GM19023 (cell line): Measurements from ENCODE around the gene CSRP3.
"Not testable (repeated sequence)": the region's sequence is repeated elsewhere in the genome, so short reads cannot be mapped to it uniquely, and the experiment has no call there.

Experiments used
- ATAC-seq: cut with Tn5 transposase; IDR thresholded peaks from one replicate; pipeline ENCODE4 v1.9.1; 2021; ENCODE audit warnings: mild to moderate bottlenecking, moderate library complexity; ENCODE audit not compliant: unreplicated experiment

Gene CSRP3

DNA sequence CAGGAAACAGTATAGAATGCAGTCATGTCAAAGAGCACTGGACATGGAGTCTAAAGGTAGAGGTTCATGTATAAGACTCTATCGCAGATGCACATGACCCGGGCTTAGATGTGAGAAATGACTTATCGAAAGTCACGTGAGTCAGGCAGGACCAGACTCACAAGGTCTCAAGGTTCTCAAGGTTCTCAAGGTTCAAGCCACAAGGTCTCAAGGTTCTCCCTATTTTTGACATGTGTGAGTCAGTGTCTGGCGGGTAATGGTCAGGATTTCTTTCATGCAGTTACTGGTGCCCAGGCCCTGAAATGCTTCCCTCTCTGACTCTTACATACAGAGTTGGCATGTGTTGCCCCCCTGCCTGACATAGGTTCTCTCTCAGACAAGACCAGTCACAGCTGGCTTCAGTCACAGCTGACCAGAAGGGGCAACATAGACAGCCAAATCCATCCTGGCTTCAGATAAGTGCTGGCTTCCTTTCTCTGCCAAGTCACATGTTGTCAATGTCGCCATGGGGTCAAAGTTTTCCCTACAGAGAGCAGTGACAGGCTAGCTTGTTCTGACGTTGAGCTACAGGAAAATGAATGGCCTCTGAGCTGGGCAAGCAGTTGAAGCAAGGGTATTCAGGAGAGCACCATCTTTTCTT lies 10.1 kb downstream of the CSRP3 start:
- ATAC-seq: no peak

DNA sequence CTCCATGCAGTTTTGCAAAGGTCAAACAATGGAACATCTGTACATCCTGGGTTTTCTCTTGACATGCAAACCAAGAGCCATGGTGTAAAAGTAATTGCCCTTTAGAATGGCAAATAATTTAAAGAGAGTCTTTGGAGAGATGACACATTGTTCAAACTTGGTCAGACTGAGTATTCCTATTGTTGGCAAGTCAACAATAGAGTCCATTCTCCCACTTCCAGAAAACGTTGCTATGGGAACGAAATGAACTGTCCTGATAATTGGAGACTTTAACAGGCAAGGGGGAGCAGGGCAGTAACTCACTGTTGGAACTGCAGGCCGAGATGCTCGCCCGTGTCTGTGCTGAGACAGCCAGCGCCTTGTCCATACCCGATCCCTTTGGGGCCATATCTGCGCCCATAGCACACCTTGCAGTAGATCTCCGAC lies 13.9 kb downstream of the CSRP3 start:
- ATAC-seq: no peak

DNA sequence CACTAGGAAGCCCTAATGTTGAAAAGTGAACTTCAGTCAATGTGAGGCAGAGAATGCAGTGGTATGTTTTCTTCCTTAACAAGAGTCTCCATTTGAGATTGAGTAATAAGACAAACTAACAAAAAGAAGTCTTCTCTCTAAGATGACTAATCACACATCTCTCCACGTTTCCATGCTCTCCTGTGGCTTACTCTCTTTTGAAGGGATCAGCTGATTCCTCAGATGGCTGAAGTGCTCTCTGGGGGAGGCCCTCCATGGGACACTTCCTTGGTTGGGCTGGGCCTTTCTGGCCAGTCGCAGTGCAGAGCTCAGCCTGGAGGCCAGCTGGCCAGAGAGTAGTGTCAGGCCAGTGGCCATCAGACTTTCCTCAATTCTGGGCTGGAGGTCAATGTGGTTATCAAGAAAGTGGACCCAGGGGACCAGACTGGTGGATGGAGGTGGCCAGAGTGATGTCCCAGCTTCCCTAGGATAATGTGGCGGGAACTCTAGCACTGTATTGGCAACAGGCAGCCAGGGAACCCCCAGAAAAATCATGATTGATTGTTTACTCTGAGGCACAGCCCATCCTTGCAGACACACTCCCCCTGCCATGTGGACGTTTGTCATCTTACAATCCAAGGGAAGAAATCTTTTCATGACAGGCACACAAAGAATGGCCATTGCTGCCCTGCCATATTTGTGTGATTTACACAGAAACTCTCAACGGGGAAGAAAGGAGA lies 14.5 kb downstream of the CSRP3 start:
- no peak for ATAC-seq

DNA sequence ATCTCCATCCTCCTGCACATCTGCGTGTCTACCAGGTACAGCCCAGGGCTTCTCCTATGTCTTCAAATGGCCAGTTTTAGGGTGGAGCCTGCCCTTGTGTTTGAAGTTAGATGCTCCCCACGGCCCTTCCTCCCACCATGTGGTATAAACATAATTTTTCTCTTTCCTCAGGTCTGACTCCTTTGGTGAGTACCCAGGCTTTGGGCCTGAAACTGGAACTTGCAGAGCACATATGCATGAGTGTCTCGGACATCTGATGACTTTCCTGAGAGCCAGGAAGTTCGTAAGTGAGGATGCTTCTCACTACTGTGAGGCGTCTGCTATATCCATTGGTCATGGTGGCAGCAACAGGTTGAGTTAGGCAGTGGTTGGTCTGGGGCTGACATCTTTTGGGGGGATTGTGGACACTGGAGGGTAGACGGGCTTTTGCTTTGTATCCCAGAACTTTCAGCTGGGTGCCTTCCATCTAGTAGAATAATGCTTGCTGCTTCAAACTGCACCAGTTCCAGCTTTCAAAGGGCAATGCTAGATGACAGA lies 16.2 kb downstream of the CSRP3 start:
- no peak for ATAC-seq

DNA sequence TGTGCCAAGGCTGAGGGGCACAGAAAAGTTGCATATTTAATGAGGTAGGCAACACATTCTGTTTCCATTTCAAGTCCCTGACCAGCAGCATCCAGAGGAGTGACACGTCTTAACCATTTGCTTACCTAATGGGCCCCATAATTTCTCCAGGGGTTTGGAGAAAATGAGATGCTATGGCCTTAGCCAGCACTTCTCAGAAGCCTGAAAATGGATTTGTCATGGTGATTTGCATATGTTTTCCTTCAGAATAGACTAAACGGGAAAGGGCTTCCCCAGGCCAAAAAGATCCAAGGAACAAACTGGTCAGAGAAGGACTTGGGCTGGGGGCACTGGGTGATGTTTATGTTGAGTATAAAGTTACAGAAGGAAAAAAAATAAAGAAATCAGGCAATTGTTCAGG lies 16.7 kb downstream of the CSRP3 start:
- ATAC-seq: no peak

DNA sequence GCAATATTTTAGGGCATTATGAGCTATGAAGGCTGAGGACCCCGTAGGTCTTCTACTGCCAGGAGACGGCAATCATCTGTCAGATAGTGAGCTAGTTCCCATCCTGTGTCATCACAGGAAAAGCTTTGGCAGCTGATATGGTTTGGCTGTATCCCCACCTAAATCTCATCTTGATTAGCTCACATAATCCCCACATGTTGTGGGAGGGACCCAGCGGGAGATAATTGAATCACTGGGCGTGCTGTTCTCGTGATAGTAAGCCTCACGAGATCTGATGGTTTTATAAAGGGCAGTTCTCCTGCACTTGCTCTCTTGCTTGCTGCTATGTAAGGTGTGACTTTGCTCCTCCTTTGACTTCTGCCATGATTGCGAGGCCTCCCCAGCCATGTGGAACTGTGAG lies 18.1 kb downstream of the CSRP3 start:
- ATAC-seq: no peak

DNA sequence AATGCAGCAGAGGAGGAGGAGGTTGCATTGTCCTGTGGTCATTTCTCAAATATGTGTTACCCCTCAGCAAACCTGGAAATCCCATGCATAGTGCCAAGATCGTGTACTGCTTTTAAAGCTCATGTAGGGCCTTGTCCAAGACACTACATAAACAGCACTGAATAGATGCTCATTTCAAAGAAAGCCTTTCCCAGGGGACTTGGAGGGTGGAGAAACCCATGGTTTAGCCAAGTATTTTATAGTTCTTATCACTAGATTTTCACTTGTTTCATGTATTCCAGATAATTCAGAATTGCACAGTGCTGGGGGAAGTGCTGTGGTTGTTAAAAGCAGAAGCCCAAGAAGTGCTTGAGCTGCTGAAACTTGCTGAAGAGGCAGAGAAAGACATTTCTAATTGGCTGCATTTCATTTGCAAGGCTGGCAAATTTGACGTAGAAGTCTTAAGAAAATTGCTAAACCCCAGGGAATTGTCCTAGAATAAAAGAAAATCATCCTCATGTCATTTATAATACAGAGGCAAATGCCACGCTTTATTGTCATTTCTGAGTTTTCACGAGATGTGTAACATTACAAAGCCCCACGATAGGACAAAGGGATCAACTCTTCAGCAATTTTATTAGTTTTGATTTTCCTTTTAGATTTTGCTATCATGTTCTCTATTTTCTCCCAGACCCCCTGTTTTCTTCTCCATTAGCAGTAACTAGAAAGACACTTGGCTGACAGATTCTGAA lies 20.1 kb downstream of the CSRP3 start:
- ATAC-seq: no peak

DNA sequence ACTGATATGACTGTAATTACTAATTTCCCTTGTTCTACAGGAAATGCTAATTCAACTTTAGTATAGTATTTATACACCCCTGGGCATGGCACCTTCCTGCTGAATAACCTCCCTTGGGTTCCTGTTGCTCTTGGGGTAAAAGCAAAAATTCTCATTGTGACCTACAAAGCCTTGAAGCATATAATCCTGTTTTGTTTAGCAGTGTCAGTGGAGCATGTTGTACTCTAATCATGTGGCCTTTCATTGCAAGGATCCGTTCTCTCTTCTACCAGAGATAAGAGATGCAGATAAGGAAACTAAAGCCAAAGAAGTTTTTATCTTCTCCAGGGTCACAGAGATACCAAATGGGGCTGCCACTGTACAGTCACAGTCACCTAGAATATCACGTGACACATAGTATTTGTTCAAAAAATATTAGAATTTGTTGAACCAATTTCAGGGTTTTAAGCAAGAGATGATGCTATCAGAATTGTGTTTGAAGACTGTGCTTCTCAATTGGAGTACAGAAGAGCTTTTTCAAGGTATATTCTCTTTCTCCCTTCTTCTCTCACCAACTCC lies 25.1 kb downstream of the CSRP3 start:
- no peak for ATAC-seq

DNA sequence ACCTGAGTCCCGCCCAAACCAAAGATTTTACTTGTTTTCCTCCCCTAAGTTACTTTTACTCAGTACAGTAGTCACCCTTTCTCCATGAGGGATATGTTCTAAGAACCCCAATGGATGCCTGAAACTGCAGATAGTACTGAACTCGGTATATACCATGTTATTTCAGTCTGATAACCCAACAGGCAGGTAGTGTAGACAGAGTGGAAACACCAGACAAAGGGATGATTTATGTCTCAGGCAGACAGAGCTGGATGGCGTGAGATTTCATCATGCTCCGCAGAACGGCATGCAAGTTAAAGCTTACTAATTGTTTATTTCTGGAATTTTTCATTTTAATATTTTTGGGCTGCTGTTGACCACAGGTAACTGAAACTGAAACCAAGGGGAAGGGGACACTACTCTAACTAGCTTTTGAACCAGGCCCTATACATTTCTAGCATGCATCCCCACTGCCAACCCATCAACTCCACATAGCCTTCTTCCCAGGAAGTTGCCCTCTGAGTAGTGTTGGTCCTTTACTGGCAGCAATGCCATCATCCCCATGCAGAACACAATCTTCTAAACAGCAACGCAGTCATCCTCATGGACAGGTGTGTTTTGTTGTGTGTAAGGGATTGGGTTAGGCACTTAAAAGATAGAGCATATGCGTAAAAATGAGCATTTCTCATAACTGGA lies 27.7 kb downstream of the CSRP3 start:
- ATAC-seq: no peak

DNA sequence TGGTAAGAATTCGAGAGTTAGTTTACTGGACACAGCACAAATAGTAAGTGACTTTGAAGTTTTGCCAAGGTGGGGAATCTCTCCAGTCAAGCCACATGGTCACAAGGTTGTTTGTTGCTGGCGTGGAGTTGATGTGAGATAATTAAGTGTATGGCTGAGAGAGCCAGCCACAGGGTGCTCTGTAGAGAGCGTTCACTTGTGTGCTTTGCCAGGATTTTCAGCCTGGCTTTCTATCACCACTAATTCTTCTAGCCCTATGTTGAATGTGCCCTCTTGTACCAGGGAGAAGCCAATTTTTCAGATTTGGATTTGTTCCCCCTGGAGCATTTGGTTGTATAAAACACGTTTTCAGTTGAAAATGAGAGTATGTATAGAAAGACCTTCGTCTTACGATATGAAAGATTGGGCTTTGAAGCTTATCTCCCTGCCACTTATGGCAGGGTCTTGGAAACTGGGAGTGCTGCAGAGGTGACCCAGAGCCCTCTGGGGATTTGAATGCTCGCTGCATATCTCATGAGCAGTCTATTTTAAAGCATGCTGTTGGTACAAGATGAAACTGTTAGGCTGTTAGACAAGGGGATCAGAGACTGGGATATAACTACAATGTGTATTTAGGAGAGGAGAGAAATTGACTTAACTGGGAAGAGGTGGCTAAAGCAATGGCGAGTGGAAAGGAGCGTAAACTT lies 28.6 kb downstream of the CSRP3 start:
- no peak for ATAC-seq

DNA sequence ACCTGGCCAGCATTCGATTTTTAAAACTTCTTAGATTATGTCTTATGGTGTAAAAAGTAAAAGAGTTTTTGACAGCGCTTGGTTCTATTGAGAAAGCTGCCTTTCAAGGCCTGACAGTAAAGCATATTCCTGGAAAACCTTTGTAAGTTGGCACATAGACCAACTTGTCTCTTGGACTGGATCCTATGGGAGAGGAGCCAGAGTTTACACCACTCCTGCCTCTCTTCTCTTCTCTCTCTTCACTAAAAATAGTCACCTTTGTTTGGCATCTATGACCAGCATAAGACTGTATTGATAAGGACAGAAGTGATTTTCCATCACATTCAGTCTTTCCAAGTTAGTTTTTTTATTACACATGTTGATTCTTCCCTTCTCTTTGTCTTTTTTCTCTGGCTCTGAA lies 33.7 kb downstream of the CSRP3 start:
- no peak for ATAC-seq

DNA sequence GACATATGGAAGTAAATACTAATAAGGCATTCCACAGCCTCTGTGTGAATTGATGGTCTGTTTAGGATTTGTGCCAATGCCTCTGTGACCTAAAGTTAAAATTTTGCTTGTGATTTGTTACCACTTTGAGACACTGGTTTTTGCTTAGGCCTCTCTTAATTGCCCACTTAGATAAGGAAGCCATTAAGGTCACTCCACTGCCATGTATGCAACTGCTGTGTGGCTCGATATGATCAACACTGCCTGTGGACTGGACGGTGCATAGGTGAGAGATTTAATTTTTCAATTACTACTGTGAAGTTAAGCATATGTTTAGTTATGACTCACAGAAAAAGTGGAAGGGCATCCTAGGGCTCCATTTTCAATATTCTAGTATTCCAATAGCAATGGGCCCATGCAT lies 36.9 kb downstream of the CSRP3 start:
- ATAC-seq: no peak

DNA sequence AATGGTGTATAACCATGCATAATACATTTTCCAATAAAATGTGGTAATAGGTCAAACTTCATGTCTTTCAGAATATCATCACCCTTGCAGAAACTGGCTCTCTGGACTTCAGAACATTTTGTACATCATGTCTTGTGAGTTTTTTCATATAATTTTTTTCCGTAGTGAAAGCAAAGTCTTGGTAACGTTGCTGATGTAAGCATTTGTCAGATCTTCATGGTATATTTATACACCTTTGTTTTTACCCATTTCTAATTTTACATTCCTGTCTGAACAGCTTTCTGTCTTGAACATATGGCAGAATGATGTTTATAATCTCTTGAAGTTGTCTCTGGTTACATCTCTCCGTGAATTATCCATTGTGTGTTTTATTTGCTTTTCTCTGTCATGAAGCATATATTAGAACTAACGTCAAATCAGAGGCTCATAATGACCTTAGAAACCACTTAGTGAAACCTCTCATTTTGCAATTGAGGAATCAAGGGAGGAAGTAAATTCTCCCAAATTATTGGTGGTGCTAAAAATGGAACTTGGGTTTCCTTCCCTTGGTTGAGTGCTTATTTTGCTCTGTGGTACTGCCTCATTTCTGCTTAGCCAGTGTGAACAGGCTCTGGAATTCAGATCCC lies 37.4 kb downstream of the CSRP3 start:
- no peak for ATAC-seq

DNA sequence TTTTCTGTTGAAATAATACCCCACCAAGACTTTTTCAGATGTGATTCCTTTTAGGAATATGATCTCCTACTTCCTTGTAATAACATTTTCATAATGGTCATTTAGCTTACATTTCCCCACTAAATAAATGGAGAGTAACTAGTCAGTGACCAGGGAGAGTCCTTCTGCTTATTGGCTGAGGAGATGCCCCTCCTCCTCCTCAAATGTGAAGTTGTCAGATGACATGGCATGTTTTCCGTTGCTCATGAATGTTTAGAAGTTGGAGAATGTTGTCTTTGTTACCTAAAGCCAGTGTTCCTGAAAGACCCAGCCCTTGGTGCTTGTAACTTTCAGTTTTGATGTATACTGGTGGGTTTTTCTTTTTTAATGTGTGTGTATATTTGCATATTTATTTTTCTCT lies 38.2 kb downstream of the CSRP3 start:
- ATAC-seq: no peak

DNA sequence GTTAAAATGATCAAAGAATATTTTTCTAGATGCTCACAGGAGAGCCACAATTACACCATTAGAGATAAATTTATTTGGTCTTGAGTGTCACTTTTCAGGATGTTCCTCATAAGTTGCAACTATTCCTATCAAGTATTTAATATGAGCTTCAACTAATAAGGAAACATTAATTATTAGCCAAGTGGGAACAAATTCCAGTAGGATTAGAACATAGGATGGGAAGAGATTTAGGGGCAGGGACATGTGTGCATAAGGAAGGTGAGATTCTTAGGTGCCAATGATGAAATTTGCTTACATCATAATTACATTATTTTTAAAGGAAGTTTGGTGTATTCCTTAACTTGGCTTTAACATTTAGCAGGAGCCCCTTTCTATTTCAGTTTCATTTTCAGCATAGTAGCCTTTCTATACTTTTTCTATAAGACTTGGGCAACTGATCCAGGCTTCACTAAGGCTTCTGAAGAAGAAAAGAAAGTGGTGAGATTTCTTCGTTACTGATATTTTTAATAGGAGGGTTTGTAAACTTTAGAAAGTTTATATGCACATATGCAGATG lies 38.8 kb downstream of the CSRP3 start:
- ATAC-seq: no peak

DNA sequence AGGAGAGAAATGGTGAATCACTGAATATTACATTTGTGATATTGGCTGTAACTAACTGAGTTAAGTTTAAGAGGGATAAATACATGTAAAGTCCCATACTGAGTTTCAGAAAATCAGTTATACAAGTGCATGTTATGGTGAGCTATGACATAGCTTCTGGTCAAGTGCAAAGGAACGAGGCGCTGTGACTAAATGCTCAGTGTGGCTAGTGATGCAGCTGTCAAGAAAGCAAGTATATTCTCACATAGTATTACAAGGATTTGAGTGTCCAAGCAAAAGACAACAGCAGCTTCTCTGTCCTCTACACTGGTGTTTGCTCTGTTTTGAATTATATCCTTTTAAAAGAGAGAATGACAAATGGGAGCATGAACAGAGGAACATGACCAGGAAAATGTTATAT lies 40.1 kb downstream of the CSRP3 start:
- ATAC-seq: no peak

DNA sequence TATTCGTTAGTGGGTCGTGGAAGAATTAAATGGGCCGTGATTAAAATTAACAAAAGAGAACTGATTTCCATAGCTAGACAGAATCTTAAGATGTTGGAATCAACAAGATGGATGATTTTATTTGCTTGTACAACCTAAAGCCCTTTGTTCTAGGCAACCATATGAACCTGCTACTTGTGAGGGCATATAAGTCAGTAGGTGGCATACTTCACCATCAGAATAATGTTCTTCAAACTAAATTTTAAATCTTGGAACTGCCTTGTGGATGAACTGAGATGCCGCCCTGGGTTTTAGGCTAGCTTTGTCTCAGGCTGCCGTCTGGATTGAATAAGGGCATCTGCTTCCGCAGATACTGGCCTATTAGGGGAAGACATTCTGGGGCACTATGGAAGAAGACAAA lies 40.9 kb downstream of the CSRP3 start:
- no peak for ATAC-seq

DNA sequence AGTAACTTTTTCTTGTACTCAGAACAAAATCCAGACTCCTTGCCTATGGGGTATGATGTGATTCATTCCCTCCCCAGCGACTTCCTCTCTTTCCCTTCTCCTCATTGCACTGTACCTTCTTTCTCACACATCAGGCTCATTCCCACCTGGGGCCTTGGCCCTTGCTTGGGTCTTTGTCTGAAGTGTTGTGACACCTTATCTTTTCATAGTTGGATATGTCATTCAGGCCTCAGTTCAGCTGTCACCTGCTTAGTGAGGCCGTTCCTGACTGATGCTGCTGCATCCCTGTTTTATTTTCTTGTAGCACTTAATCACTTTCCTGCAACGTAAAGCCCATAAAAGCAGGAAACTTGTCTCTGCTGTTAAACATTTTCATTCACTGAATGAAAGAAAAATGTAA lies 44.9 kb downstream of the CSRP3 start:
- no peak for ATAC-seq

DNA sequence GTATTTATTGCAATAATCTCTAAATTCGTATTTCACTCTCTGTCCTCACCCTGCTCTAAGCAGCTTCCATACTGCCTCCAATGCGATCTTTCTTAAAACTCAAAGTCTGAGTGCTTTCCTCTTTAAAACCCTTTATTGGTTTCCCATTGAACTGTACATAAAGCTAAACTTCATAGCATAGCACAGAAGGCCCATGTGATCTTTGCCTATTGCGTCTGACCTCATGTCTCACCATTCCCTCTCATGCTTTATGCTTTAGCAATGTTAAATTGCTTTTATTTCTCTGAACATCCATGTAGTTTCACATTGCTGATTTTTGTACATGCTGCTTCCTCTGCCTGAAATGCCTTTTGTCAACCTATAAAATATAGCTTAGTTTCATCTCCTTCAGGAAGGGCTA lies 56.5 kb downstream of the CSRP3 start:
- ATAC-seq: no peak

DNA sequence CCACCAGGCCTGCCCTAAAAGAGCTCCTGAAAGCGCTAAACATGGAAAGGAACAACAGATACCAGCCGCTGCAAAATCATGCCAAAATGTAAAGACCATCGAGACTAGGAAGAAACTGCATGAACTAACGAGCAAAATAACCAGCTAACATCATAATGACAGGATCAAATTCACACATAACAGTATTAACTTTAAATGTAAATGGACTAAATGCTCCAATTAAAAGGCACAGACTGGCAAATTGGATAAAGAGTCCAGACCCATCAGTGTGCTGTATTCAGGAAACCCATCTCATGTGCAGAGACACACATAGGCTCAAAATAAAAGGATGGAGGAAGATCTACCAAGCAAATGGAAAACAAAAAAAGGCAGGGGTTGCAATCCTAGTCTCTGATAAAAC lies 64.9 kb downstream of the CSRP3 start:
- not testable (repeated sequence) for ATAC-seq
